Measurements from ENCODE around the gene S100A7A. TPM values are rescaled to one million over a fixed set of nuclear protein-coding genes. Genes with fewer than 3 reads are reported as not detected.
"Not testable (repeated sequence)": the region's sequence is repeated elsewhere in the genome, so short reads cannot be mapped to it uniquely, and the experiment has no call there.

The S100A7A gene
- total RNA-seq, 1 experiment from 2014 or later = not detected

GRCh38 chr1:153422450-153423068 is 6.2 kb downstream of the S100A7A start:
- peak; percentile 63 for DNase-seq (ENCODE audit: low read depth)

DNA sequence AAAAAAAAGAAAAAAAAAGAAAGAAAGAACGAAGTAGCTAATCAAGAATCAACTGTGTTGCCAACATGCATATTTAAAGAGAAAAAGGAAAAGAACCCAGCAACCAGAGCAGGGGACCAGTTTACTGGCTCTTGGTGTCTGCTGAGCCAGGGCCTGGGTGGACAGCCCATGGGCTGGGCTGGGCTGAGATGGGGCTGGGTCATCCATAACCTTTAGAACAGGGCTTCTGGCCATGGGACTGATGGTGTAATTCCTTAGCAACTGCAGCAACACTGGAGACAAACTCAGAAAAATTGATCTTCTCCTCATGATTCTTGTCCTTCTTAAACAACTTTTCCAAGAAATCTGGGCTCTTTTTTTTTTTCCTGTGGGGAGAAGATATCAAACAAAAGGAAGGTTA is 10.5 kb downstream of the S100A7A start:
- DNase-seq (ENCODE audit: low read depth) = no peak

GRCh38 chr1:153428073-153428638 is 11.8 kb downstream of the S100A7A start:
- DNase-seq (ENCODE audit: low read depth) = no peak

DNA sequence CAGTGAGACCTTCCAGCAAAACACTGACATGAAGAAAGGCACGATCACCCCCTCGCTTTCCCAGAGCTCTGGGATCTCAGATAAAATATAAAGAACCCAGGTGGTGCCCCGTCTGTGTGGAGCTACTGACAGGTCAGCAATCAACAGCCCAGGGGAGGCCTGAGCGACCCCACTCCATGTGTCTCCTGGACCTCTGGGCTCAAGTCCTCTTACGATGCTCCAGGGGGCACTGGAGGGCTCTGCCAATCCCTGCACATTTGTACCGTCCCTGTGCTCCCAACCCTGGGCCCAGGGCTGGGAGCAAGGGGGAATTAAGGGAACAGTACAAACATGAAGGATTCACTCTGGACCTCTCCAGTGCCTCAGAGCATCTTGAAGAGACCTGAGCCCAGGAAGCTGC is 12.5 kb downstream of the S100A7A start:
- no peak for DNase-seq (ENCODE audit: low read depth)

DNA sequence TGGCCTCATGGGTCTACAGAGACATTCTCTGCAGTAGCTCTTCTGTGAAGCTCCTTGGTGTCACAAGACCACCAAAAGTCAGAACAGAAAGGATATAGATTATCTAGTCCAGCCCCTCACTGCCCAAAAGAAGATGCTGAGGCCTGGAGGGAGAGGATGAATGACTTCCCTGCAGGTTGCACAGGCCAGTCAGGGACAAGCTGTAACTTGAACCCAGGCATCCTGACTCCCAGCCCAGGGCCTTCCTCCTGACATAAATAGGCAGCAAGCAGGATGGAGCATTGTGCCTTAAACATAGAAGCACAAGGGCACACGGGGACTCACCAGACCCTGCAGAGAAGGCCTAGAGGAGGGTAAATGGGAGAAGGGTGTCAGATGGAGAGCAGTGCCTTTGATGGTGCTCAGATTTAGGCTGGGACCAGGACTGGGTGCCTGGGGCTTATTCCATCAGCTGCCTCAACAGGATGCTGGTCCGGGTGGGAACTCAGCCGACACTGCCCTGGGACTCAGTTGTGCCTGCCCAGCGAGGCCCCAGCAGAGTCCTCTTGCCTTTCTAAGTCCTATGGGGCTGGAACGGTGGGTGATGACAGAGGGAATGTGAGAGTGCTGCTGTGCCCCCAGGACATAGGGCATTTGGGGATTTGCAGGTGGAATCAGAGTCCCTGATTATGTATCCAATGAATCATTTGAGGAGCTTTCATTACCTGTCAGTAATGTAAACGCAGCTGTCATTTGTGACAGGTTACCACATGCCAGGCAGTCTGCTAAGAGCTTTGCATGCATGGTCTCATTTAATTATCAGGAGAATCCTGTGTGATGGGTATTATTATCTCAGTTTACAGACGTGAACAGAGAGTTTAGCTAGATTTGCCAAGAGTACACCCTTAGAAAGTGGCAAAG is 13.2 kb downstream of the S100A7A start:
- no peak for DNase-seq (ENCODE audit: low read depth)

DNA sequence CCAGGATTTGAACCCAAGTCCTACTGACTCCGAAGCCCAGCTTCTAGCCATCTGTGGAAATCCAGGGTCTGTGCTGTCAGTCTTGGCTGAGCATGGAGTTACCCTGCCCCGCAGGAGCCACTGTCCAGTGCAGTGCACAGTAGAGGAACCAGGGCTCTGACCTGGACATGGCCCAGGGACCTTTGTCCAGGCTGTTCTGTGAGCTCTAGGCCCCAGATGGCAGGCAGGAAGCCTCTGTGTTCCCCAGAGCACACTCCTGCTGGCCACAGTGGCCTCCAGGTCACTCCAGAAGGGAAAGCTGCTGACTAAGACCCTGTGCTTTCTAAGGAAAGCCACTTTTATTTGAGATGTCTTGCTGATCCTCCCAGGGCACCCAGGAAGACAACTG is 13.8 kb downstream of the S100A7A start:
- DNase-seq (ENCODE audit: low read depth) = no peak

DNA sequence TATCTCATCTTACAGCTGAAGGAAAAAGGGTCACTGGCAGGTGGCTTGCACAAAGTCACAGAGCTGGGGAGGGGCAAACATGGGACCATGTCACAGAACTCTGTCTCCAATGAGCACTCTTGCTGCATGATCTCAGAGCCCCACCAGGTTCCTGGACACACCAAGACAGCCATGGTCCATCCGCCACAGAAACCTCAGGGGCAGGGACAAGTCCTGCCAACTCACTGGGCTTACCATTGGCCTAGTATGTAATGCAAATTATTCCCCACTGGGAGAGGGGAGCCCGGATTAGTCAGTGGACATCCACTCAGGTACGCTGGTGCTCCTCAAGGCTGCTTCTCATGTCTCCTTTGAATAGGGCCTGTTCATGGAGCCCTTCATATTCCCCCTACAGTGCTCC is 14.2 kb downstream of the S100A7A start:
- DNase-seq (ENCODE audit: low read depth) = no peak

- DNase-seq (ENCODE audit: low read depth) = no peak
Measured at GRCh38 chr1:153431002-153431401, 14.7 kb downstream of the S100A7A start.

DNA sequence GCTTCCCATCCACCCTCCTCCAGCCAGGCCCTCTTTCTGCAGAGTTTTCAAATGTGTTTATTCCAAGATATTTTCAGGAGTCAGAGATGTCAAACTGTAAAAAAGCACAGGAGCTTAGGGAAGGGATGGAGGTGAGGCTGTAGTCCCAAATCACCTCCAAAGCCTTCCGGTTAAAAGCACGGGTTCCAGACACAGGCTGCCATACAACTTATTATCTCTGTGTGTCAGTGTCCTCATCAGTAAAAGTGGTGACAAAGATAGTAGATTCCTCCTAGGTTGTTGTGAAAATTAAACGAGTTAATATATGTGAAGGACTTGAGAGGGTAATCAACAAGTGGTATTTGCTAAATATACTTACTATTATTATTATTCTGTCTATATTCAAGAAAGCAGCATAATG is 15.1 kb downstream of the S100A7A start:
- DNase-seq (ENCODE audit: low read depth) = no peak

DNA sequence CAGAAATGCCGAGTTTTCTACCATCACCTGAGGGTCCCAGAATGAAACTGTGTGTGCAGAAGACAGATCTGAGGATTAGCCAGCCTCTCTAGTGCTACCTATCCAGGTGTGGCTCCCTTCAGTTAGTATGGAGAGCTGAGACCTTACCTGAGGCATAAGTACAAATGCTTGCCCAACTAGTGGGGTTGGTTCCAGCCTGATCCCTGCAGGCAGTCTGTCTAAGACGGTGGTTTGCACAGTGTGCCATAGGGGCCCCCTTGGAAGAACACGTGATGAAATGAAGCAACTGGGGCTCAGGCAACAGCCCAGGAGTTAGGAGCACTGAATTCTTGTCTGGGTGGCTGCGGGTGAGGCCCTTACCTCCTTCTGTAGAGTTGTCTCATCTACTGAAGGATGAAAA is 15.6 kb downstream of the S100A7A start:
- no peak for DNase-seq (ENCODE audit: low read depth)

DNA sequence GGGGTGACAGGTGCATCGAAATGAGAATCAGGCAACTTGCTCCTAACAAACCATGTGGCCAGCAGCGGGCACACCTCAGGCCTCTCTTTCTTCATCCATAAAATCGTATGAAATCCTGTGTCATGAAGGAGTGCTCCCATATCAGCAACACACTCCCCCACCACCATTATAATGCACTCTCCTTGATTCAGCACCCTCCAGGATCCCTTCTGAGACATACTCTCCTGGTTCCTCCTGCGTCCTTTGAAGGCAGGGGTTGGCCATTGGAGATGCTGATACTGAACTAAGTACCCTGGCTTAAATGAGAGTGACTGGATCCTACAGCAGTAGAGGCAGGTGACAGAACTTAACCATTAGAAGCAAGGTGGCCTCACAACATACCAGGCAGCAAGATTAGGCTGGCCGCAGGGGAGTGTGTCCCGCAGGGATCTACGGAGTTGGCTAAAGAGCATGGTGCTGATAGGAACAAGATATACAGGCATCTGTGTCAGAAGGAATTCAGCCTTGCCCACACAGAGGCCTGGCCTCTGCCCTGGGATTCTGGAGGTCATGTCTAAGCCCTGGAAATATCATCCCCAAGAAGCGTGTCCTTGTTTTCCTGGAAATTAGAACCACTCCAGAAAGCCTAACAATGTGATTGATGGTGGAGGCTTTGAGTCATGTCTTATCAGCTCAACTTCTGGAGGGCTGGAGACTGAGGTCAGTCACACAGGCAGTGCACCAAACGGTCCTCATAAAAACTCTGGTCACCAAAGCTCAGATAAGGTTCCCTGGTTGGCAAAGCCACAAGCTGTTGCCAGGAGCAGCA is 16.8 kb downstream of the S100A7A start:
- DNase-seq (ENCODE audit: low read depth) = no peak

DNA sequence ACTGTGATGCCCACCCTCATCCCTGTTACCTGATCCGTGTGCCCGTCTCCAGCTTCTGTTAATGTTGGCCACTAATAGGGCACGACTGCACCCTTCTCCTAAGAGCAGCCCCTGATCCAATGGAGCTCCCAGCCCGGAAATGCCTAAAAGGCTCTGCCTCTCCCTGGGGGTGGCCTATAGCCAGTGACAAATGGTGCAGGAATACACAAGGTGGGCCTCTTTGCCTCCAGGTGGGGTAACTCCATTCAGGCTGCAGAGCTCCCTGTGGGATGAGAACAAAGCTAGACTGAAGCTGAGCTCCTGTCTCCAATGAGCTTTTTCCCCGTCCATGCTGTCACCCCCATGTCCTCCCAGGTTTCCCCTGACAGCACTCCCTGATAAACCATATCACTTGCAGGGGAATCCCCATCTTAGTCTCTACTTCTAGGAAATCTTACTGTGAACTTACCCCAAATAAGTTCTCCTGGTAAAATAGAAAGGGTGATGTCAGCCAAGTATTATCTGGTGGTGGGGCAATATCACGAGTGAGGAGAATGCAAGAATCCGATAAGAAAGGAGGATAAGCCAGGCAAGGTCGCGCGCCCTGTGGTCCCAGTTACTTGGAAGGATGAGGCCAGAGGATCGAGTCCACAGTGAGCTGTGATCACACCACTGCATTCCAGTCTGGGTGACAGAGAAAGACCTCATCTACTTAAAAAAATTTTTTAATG is 18.6 kb downstream of the S100A7A start:
- DNase-seq (ENCODE audit: low read depth) = no peak

- no peak for DNase-seq (ENCODE audit: low read depth)
Measured at GRCh38 chr1:153437236-153437635, 20.9 kb downstream of the S100A7A start.

GRCh38 chr1:153438599-153438998 is 22.3 kb downstream of the S100A7A start:
- no peak for DNase-seq (ENCODE audit: low read depth)

GRCh38 chr1:153439273-153439672 is 23.0 kb downstream of the S100A7A start:
- DNase-seq (ENCODE audit: low read depth) = no peak

- DNase-seq (ENCODE audit: low read depth) = no peak
Measured at GRCh38 chr1:153441238-153441755, 25.0 kb downstream of the S100A7A start.

DNA sequence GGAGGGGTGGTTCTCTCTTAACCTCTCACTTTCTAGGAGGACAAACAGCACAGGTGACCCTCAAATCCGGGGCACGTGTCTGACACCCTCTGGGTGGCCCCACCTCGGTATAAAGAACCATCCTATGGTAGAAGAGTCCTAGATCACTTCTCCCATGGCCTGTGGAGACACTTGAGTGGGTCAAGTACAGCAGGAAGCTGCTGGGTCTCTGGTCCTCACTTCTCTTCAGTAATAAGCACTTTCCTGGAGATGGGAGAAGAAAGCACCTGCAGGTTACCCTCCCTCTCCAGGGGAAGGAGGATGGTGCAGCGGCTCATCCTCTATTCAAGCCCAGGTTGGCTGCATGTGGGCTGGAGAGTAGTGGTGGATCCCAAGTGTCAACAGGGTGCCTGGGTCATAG is 27.2 kb downstream of the S100A7A start:
- no peak for DNase-seq (ENCODE audit: low read depth)

DNA sequence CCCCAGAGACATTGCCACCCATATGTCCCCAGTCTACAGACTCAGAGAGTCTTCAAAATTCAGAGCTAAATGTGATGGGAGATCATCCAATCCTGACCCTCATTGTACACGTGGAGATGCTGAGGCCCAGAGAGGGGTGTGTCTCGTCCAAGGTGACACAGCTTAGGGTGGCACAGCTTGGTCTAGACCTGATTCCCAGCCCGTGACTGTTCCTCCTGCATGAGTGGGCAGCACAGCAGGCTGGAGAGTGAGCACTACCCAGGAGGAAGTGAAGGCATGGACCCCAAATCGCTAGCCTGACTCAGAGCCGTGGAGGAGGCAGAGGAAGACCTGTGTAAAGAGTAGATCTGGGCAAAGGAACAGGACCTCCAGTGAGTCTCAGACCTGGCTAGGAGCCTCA is 27.8 kb downstream of the S100A7A start:
- DNase-seq (ENCODE audit: low read depth) = no peak

- peak; percentile 58 for DNase-seq (ENCODE audit: low read depth)
Measured at GRCh38 chr1:153447498-153448170, 31.3 kb downstream of the S100A7A start.

DNA sequence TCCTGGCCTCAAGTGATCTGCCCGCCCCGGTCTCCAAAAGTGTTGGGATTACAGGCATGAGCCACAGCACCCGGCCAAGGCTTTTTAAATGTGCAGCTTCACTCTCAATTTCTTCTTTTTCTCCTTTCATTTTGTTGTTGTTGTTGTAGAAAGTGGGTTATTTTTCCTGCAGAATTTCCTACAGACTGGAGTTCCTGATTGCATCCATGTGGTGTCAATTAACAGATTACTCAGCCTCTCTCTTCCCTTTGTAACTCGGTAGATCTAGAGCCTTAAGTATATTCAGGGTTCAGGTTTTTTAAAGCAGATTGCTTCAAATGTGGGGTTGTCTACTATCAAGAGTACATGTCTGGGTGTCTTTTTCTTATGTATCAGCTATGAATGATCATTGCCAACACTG is 32.5 kb downstream of the S100A7A start:
- not testable (repeated sequence) for DNase-seq (ENCODE audit: low read depth)

- DNase-seq (ENCODE audit: low read depth) = no peak
Measured at GRCh38 chr1:153456396-153456795, 40.1 kb downstream of the S100A7A start.
